ENCODE data around the gene RNF38.
"Not testable (repeated sequence)": the region's sequence is repeated elsewhere in the genome, so short reads cannot be mapped to it uniquely, and the experiment has no call there.

RNF38 gene

DNA sequence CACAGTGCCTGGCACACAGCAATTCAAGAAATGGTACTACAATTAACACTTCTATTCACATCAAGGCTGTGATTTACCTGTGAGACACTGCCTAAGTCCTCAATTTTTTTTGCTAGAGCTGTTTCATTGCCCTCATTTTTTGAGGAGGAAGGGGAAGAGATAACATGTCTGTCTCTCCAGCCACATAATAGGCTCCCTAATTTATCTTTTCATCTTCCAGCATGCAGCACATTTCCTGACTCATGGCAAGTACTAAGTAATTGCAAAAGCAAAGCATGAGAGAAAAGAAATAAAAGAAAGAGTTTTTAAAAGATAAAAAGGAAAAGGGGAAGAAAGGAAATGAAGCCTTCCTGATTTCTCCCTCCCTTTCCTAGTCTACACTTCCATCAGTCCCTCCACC, 26.9 kb upstream of the RNF38 start:
- Mint-ChIP-seq H3K27me3 (no peaks in the 10 kb centered on the region), H3K9me3 (no peaks in the 10 kb centered on the region), H3K4me1 (ENCODE audit: low read depth in 2 of 2) (peaks cover 29 to 42% of the 10 kb centered on the region in 2 donors), H3K4me3 (no peak overlapping the region), H3K36me3 (ENCODE audit: insufficient read depth) (peaks cover 14% of the 10 kb centered on the region), H3K27ac (peak overlapping the region; percentile 28 to 75)
- ATAC-seq (replicated peaks) (no peak), DNase-seq (no peak)

DNA sequence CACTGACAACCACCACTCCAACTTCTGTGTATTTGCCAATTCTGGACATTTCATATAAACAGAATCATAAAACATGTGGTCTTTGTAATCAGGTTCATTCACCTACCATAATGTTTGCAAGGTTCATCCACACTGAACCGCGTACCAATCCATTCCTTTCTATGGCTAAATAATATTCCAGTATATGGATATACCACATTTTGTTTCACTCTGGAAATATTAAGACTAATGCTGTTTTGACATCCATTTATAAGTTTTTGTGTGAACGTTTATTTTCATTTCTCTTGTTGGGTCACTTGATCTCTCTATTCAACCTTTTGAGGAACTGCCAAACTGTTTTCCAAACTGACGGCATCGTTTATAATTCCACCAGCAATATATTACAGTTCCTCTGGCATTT, 26.3 kb upstream of the RNF38 start:
- no peaks in the 10 kb centered on the region for H3K27me3 Mint-ChIP-seq
- H3K9me3 Mint-ChIP-seq, result no peaks in the 10 kb centered on the region
- no peak for DNase-seq
- no peak overlapping the region for H3K4me3 Mint-ChIP-seq
- peaks cover 29 to 42% of the 10 kb centered on the region in 2 donors for H3K4me1 Mint-ChIP-seq (ENCODE audit: low read depth in 2 of 2)
- H3K27ac Mint-ChIP-seq, result no peak overlapping the region
- no peak for ATAC-seq (replicated peaks)
- H3K36me3 Mint-ChIP-seq (ENCODE audit: insufficient read depth), result peaks cover 11% of the 10 kb centered on the region

DNA sequence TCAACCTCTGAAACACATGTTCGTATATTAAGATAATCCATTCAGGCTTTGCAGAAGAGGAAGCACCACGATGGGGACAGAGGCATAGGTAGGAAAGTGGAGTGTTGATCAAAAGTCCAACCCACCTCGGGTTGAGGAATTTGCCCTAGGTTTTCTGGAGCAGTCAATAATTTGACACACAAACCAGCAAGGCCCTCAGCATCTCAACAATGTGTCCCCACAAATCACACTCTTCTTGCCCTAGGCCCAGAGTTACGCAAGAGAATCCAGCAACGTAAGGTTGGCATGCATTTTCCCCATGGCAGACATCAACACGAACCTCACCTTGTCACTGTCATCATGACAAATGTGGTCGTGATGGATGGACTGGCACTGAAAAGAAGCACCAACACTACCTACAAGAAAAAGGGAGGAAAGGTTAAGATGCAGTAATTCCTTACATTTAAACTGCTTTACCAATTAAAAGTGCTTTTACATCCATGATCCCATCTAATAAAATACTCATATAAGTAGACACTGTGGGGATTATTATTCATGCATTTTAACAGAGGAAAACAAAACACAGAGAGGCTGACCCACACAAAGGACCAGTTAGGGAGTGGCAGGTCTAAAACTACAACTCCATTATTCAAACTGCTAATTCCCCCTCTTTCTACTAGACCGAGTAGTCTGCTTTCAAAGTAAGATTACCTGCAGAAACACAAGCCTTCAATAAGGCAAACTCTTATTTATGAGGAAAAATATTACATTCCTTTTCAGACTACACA, 24.4 kb upstream of the RNF38 start:
- H3K4me3 Mint-ChIP-seq, result no peak overlapping the region
- ATAC-seq (replicated peaks) (no peak), DNase-seq (no peak)
- H3K4me1 Mint-ChIP-seq (ENCODE audit: low read depth in 2 of 2), result peaks cover 26 to 38% of the 10 kb centered on the region in 2 donors
- H3K27ac Mint-ChIP-seq, result peak overlapping the region; percentile 35 to 73
- H3K27me3 Mint-ChIP-seq, result no peaks in the 10 kb centered on the region
- H3K9me3 Mint-ChIP-seq, result no peaks in the 10 kb centered on the region
- peaks cover 20% of the 10 kb centered on the region for H3K36me3 Mint-ChIP-seq (ENCODE audit: insufficient read depth)

DNA sequence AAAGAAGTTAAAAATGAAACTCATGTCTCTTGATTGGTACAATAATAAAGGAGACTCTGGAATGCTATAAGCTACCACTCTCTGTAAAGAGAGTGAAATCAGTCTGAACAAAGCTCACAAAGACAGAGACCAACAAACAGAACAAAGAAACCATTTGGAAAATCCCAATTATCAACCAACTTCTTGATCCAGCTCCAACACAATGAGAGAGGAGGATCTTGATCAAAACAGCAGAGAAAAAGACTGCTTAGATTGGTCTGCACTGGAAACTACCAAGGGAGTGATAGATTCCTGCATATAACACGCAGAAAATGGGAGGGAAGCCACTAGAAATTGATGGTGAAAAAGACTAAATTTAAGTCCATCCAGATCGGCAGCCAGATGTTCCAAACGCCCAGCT, 23.1 kb upstream of the RNF38 start:
- peaks cover 19% of the 10 kb centered on the region for H3K36me3 Mint-ChIP-seq (ENCODE audit: insufficient read depth)
- no peak for ATAC-seq (replicated peaks)
- H3K27me3 Mint-ChIP-seq, result no peaks in the 10 kb centered on the region
- H3K4me3 Mint-ChIP-seq, result no peak overlapping the region
- DNase-seq, result no peak
- H3K9me3 Mint-ChIP-seq, result no peaks in the 10 kb centered on the region
- peak overlapping the region; percentile 54 to 67 for H3K27ac Mint-ChIP-seq
- peaks cover 26 to 38% of the 10 kb centered on the region in 2 donors for H3K4me1 Mint-ChIP-seq (ENCODE audit: low read depth in 2 of 2)

DNA sequence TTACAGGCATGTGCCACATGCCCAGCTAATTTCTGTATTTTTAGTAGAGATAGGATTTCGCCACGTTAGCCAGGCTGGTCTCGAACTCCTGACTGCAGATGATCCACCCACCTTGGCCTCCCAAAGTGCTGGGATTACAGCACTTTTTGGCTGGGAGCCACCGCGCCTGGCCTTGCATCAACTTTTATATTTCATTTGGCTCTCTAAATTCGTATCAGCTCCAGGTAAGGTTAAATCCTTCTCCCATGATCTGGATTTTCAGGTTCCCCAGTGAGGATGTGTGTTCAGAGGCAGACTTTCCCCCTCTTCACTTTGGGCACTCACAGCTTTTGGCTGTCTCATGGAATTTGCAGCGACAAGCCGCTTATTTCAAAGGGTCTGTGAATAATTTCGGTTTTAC, 16.8 kb upstream of the RNF38 start:
- no peak for DNase-seq
- peaks cover 23% of the 10 kb centered on the region for H3K36me3 Mint-ChIP-seq (ENCODE audit: insufficient read depth)
- H3K27me3 Mint-ChIP-seq, result no peaks in the 10 kb centered on the region
- no peaks in the 10 kb centered on the region for H3K9me3 Mint-ChIP-seq
- H3K27ac Mint-ChIP-seq, result no peak overlapping the region
- ATAC-seq (replicated peaks), result no peak
- H3K4me1 Mint-ChIP-seq (ENCODE audit: low read depth in 2 of 2), result peaks cover 15 to 17% of the 10 kb centered on the region in 2 donors
- H3K4me3 Mint-ChIP-seq, result no peak overlapping the region

DNA sequence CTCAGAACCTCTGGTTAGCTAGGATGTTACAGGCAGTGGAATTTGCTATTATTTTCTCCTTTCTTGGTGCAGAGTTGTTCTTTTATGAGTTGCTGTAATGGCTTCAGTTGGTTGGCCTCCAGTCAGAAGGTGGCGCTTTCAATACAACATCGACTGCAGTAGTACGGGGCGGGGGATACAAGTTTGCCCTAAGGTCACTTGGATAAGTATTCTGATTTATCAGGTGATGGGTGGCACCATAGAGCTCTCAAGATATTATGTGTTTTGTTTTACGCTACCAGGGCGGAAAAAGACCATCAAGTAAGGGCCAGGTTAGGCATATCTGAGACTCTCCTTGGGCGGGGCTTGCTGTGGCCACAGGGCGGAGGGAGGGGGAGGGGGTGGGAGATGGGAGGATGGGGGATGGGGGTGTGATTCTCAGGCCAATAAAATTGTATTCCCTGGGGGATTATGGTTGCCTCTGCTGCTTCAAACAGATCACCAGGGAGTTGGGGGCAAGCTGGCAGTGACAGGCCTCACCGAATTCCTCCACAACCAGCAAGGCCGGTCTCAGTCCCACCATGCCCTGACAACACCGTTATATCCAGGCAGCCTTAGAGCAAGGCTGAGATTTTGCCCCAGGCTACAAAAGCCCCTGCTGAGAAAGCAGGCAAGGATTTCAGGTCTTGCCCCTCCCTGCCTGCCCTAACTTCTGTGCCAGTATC, 15.9 kb upstream of the RNF38 start:
- Mint-ChIP-seq H3K4me1 (ENCODE audit: low read depth in 2 of 2) (peaks cover 15 to 24% of the 10 kb centered on the region in 2 donors), H3K36me3 (ENCODE audit: insufficient read depth) (peaks cover 21% of the 10 kb centered on the region)

DNA sequence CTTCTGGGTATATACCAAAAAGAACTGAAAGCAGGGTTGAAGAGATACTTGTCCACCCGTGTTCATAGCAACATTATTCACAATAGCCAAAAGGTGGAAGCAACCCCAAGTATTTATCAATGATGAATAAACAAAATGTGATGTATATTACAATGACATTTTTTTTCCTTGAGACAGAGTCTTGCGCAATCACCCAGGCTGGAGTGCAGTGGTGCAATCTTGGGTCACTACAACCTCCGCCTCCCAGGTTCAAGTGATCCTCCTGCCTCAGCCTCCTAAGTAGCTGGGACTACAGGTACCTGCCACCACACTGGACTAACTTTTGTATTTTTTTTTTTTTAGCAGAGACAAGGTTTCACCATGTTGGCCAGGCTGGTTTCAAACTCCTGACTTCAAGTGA, 11.3 kb upstream of the RNF38 start:
- Mint-ChIP-seq H3K27ac (peak overlapping the region in 1 of 2 donors; percentile 29), H3K4me1 (ENCODE audit: low read depth in 2 of 2) (peaks cover 19 to 36% of the 10 kb centered on the region in 2 donors)
- not testable (repeated sequence) for ATAC-seq (replicated peaks); H3K27me3 Mint-ChIP-seq; H3K36me3 Mint-ChIP-seq (ENCODE audit: insufficient read depth); H3K4me3 Mint-ChIP-seq; H3K9me3 Mint-ChIP-seq; DNase-seq

More for the DNA sequence above, 15.9 kb upstream of the RNF38 start:
- H3K27ac Mint-ChIP-seq, result peak overlapping the region in 1 of 2 donors; percentile 72
- DNase-seq (no peak), ATAC-seq (replicated peaks) (no peak)
- no peaks in the 10 kb centered on the region for H3K9me3 Mint-ChIP-seq
- no peak overlapping the region for H3K4me3 Mint-ChIP-seq
- no peaks in the 10 kb centered on the region for H3K27me3 Mint-ChIP-seq

DNA sequence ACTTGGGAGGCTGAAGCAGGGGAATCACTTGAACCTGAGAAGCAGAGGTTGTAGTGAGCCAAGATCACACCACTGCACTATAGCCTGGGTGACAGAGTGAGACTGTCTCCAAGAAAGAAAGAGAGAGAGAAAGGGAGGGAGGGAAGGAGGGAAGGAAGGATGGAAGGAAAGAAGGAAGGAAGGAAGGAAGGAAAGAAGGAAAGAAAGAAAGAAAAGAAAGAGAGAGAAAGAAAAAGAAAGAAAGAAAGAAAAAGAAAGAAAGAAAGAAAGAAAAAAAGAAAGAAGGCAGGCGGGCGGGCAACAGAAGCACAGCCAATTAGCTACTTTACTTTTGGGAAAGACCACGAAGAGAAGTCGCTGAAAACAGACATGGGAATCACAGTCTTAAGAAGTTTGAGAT, 9.0 kb upstream of the RNF38 start:
- peaks cover 15 to 34% of the 10 kb centered on the region in 2 donors for H3K4me1 Mint-ChIP-seq (ENCODE audit: low read depth in 2 of 2)
- H3K27ac Mint-ChIP-seq, result peak overlapping the region; percentile 9 to 73

DNA sequence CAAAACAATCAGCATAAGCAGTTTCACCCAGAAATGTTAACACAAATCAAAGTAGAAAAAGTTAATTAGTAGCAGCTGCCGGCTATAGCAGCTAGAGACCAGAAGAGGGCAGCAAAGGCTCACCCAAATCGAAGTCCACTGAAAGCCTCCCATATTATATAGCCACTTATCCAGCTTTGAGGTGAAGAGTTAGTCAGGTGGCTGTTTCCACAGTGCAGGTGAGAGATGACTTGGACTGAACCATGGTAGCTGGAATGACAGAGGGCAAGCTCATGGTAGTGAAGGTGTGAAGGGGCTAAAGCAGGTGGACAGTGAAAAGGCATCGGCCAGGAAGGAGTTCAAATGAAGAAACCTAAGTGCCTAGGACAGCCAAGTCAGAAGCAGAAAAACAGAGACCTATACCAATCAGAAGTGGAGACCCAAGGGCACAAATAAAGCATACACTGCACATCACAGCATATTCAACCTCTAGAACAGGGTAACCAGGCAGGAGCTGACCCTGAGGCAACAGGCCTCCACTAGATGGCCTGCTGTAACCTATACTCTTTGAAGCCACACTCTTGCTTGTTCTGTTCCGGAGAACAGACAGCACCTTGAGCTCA, 7.2 kb upstream of the RNF38 start:
- Mint-ChIP-seq H3K4me1 (ENCODE audit: low read depth in 2 of 2) (peaks cover 12 to 27% of the 10 kb centered on the region in 2 donors), H3K27me3 (no peaks in the 10 kb centered on the region), H3K9me3 (no peaks in the 10 kb centered on the region), H3K27ac (peak overlapping the region; percentile 39 to 84), H3K4me3 (no peak overlapping the region), H3K36me3 (ENCODE audit: insufficient read depth) (peaks cover 4% of the 10 kb centered on the region)
- DNase-seq, result peak; percentile 52 to 62 (median 55)
- ATAC-seq (replicated peaks), result peak; percentile 93

More for the DNA sequence above, 9.0 kb upstream of the RNF38 start:
- ATAC-seq (replicated peaks); H3K9me3 Mint-ChIP-seq; H3K4me3 Mint-ChIP-seq; DNase-seq; H3K36me3 Mint-ChIP-seq (ENCODE audit: insufficient read depth); H3K27me3 Mint-ChIP-seq: not testable (repeated sequence)

DNA sequence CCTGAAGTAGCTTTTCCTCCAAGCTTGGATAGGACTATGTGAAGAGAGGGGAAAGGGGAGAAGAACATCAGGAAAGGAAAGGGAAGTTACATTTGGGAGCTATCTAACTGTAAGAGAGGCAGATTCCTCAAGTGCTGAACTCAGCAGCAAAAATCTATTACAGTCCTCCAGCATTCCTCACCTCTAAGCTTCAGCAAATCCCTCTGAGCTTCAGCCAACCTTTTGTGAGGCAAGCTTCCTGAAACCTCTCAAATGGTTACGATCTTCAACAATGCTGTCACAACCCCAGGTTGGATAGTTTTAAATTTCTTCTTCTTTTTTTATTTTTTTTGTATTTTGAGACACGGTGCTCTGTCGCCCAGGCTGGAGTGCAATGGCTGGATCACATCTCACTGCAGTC, 2.5 kb upstream of the RNF38 start:
- peak overlapping the region; percentile 30 to 96 for H3K27ac Mint-ChIP-seq
- H3K4me3 Mint-ChIP-seq, result peak overlapping the region; percentile 14 to 40
- H3K27me3 Mint-ChIP-seq, result no peaks in the 10 kb centered on the region
- H3K4me1 Mint-ChIP-seq (ENCODE audit: low read depth in 2 of 2), result peaks cover 26 to 38% of the 10 kb centered on the region in 2 donors
- no peaks in the 10 kb centered on the region for H3K9me3 Mint-ChIP-seq
- DNase-seq (no peak), ATAC-seq (replicated peaks) (no peak)
- H3K36me3 Mint-ChIP-seq (ENCODE audit: insufficient read depth), result peaks cover 23% of the 10 kb centered on the region

DNA sequence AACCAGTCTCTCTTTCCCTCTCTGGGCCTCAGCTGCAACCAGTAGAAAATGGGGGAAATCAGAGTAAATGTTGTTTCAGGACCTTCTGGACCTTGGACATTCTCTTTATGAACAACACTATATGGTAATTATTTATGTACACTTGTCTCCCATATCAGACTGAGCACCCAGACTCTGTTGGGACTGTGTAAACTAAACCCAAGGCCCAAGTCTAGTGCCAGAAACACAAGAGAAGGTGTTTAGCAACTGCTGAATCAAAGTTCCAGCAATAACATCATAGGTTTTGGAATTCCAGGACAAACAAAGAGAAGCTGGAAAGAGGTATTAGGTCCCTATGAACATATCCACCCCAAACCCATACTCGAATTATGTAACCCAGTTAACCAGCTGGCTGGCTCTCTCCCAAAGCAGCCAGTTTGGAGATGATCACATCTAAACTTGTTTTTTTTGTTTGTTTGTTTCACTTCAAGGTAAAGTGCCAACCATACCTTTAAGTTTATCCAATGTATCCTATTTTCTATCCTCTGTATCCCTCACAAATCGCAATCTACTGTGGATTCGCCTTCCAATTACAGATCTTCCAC, 1.9 kb upstream of the RNF38 start:
- ATAC-seq (replicated peaks) (no peak), DNase-seq (no peak)
- peaks cover 23% of the 10 kb centered on the region for H3K36me3 Mint-ChIP-seq (ENCODE audit: insufficient read depth)
- H3K9me3 Mint-ChIP-seq, result no peaks in the 10 kb centered on the region
- H3K4me3 Mint-ChIP-seq, result peak overlapping the region in 1 of 2 donors; percentile 89
- H3K27ac Mint-ChIP-seq, result peak overlapping the region; percentile 94 to 96
- H3K27me3 Mint-ChIP-seq, result no peaks in the 10 kb centered on the region
- H3K4me1 Mint-ChIP-seq (ENCODE audit: low read depth in 2 of 2), result peaks cover 20 to 33% of the 10 kb centered on the region in 2 donors

DNA sequence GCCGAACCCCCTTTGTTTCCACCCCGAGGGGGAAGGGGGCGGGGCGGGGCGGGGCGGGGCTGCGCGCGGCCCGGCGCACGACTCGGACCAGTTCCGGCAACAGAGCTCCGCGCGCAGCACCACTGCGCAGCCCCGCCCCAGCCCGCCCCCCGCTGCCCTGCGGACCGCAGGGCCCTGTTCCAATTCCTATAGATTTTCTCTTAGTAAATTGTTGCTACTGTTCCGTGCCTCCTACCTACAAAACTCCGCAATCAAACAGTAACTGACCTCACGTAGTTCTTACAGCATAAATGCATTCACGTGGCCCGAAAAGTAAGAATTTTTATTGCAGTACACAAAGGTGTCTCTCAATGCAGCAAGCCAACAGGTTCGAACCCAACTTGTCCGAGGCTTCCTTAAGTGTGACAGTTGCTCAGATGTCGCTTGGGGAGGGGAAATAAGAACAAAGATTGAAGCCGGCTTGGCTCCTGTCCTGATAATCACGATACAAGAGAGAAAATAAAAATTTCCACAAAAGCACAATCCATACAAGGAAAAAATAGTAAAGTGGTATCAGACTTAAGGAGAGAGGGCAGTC, 1.2 kb upstream of the RNF38 start:
- peaks cover 22 to 34% of the 10 kb centered on the region in 2 donors for H3K4me1 Mint-ChIP-seq (ENCODE audit: low read depth in 2 of 2)
- H3K27me3 Mint-ChIP-seq, result no peaks in the 10 kb centered on the region
- H3K9me3 Mint-ChIP-seq, result no peaks in the 10 kb centered on the region
- peak overlapping the region; percentile 87 to 89 for H3K4me3 Mint-ChIP-seq
- peak; percentile 68 for ATAC-seq (replicated peaks)
- H3K27ac Mint-ChIP-seq, result peak overlapping the region; percentile 94 to 96
- peaks cover 26% of the 10 kb centered on the region for H3K36me3 Mint-ChIP-seq (ENCODE audit: insufficient read depth)
- no peak for DNase-seq

Data from effector memory CD8-positive, alpha-beta T cell (primary cell).